C1 segment of cervical spinal cord (tissue), 14 donors: ENCODE measurements around the gene NCF2.
A peak's percentile ranks its signal among the peaks of the same experiment; 100 is the strongest.

Source experiments
- DNase-seq, 14 donors: peaks; one replicate each; lab custom pipeline; 2025; lab: John Stamatoyannopoulos, UW

Gene NCF2

GRCh38 chr1:183612407-183612806, 22.1 kb upstream of the NCF2 start:
- no peak for DNase-seq

GRCh38 chr1:183611021-183611420, 20.8 kb upstream of the NCF2 start:
- DNase-seq, result no peak

- DNase-seq, result no peak
Measured at GRCh38 chr1:183609759-183610452, 19.6 kb upstream of the NCF2 start.

- peak in 8 of 14 donors; percentile 25 to 54 (median 43) for DNase-seq
Measured at GRCh38 chr1:183609313-183609712, 19.1 kb upstream of the NCF2 start.

- no peak for DNase-seq
Measured at GRCh38 chr1:183607322-183607980, 17.2 kb upstream of the NCF2 start.

- no peak for DNase-seq
Measured at GRCh38 chr1:183605904-183606303, 15.6 kb upstream of the NCF2 start.

- peak in 1 of 14 donors; percentile 49 for DNase-seq
Measured at GRCh38 chr1:183604815-183605214, 14.6 kb upstream of the NCF2 start.

- DNase-seq, result peak in 1 of 14 donors; percentile 51
Measured at GRCh38 chr1:183604038-183604808, 14.0 kb upstream of the NCF2 start.

GRCh38 chr1:183602510-183602909, 12.3 kb upstream of the NCF2 start:
- no peak for DNase-seq

GRCh38 chr1:183600634-183601033, 10.4 kb upstream of the NCF2 start:
- DNase-seq, result no peak

- no peak for DNase-seq
Measured at GRCh38 chr1:183600136-183600535, 9.9 kb upstream of the NCF2 start.

GRCh38 chr1:183598386-183598785, 8.1 kb upstream of the NCF2 start:
- peak in 1 of 14 donors; percentile 60 for DNase-seq

GRCh38 chr1:183597656-183598347, 7.5 kb upstream of the NCF2 start:
- peak in 1 of 14 donors; percentile 17 for DNase-seq

- no peak for DNase-seq
Measured at GRCh38 chr1:183596500-183596899, 6.2 kb upstream of the NCF2 start.

GRCh38 chr1:183595537-183595936, 5.3 kb upstream of the NCF2 start:
- DNase-seq, result no peak

GRCh38 chr1:183593356-183593755, 3.1 kb upstream of the NCF2 start:
- peak in 2 of 14 donors; percentile 12 to 29 for DNase-seq

GRCh38 chr1:183592733-183593132, 2.5 kb upstream of the NCF2 start:
- DNase-seq, result no peak

GRCh38 chr1:183589874-183590243, 400 bp downstream of the NCF2 start:
- no peak for DNase-seq

GRCh38 chr1:183589384-183589783, 875 bp downstream of the NCF2 start:
- no peak for DNase-seq

GRCh38 chr1:183588827-183589226, 1.4 kb downstream of the NCF2 start:
- DNase-seq, result peak in 4 of 14 donors; percentile 16 to 45 (median 30)

- DNase-seq, result no peak
Measured at GRCh38 chr1:183586926-183587325, 3.3 kb downstream of the NCF2 start.

GRCh38 chr1:183586455-183586854, 3.8 kb downstream of the NCF2 start:
- no peak for DNase-seq
